ENCODE data around the gene PRF1.

Gene PRF1

DNA sequence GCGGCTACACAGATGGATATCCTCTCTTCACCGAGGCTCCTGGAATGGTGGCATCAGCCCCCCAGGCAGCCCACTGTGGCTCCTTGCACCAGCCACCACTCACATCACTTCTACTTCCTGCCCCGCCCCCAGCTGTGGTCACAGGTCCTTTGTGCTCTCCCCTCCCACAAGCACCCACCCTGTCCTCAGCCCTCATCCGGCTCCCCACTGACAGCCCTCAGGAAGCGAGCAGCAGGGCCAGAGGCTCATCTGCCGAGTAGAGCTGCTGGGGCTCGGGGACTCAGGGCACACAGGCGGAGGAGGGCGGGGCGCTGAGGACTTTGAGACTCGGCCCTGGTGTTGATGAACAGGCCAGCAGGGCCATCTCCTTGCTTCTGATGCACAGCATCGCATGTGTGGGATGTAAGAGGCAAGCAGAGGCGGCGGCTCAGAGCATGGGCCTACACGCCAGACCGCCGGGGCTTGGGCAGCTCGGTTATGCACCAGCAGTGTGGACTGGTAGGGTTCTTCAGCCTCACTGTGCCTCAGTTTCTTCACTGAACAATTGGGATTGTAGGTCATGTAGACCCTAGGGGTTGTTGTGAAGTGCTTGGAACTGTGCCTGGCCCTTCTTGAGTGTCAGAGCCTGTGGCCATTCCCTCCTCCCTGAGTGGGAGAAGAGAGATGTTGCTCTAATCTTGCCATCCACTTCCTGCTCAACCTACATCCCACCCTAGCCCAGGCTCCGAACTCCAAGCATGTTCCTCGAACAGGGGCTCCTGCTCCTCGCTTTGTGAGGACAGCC is at the start of gene PRF1:
Gene PRF1 (minus strand): TSS at position 77 of the 784 bp plus-strand sequence. CDS start 1,839 bp downstream, outside the sequence.
- no peak within 1 kb of the TSS for H3K4me3 ChIP-seq (ENCODE audit: control insufficient read depth, low read depth, low read length)
- DNase-seq (ENCODE audit: low read depth) = no peak
- TF ChIP-seq, protein P1, sequence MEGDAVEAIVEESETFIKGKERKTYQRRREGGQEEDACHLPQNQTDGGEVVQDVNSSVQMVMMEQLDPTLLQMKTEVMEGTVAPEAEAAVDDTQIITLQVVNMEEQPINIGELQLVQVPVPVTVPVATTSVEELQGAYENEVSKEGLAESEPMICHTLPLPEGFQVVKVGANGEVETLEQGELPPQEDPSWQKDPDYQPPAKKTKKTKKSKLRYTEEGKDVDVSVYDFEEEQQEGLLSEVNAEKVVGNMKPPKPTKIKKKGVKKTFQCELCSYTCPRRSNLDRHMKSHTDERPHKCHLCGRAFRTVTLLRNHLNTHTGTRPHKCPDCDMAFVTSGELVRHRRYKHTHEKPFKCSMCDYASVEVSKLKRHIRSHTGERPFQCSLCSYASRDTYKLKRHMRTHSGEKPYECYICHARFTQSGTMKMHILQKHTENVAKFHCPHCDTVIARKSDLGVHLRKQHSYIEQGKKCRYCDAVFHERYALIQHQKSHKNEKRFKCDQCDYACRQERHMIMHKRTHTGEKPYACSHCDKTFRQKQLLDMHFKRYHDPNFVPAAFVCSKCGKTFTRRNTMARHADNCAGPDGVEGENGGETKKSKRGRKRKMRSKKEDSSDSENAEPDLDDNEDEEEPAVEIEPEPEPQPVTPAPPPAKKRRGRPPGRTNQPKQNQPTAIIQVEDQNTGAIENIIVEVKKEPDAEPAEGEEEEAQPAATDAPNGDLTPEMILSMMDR (IDR thresholded peaks at IDR 0.05; ENCODE audit: control insufficient read depth, insufficient read depth, low read depth, low read length, missing control alignments) = no peak

GRCh38 chr10:70651661-70652060 is 49.1 kb upstream of the PRF1 start:
- no peak overlapping the region for H3K4me3 ChIP-seq (ENCODE audit: control insufficient read depth, low read depth, low read length)
- no peak for DNase-seq (ENCODE audit: low read depth)
- TF ChIP-seq, protein P1 (IDR thresholded peaks at IDR 0.05; ENCODE audit: control insufficient read depth, insufficient read depth, low read depth, low read length, missing control alignments) = no peak

DNA sequence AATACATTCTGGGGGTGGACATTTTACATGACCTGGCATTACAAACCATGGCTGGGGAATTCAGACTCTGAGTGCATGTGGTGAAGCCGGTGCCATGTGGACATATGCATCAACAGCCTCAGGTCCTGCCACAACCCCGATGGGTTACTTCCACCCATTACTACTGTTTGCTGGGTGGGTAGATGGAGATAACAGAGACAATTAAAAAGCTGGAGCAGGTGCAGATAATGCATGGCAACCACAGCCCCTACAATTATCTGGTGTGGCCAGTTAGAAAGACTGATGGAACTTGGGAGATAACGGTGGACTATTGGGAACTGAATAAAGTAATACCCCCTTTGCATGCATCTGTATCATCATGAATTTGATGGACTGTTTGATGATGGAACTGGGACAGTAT is 48.2 kb upstream of the PRF1 start:
- no peak for DNase-seq (ENCODE audit: low read depth)
- TF ChIP-seq, protein P1 (IDR thresholded peaks at IDR 0.05; ENCODE audit: control insufficient read depth, insufficient read depth, low read depth, low read length, missing control alignments) = no peak
- no peak overlapping the region for H3K4me3 ChIP-seq (ENCODE audit: control insufficient read depth, low read depth, low read length)

DNA sequence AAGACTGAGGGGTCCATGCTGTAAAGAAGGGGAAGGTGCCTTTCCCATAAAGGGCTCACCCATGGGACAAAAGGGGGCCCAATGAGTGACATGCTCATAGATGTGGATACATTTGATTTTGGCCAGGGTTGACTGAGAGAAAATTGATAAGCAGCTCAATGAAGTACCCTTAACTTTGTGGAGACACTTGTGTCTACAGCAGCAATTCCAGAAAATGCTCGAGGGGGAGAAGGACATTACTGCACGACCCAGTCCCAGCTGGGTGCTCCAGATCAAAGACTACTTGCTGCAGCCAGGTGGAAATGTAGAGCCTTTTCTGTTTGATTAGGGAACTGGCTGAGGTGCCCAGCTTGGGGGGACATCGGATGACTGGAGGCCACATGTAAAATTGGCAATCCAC is 47.6 kb upstream of the PRF1 start:
- H3K4me3 ChIP-seq (ENCODE audit: control insufficient read depth, low read depth, low read length) = no peak overlapping the region
- DNase-seq (ENCODE audit: low read depth) = no peak
- TF ChIP-seq, protein P1 (IDR thresholded peaks at IDR 0.05; ENCODE audit: control insufficient read depth, insufficient read depth, low read depth, low read length, missing control alignments) = no peak

DNA sequence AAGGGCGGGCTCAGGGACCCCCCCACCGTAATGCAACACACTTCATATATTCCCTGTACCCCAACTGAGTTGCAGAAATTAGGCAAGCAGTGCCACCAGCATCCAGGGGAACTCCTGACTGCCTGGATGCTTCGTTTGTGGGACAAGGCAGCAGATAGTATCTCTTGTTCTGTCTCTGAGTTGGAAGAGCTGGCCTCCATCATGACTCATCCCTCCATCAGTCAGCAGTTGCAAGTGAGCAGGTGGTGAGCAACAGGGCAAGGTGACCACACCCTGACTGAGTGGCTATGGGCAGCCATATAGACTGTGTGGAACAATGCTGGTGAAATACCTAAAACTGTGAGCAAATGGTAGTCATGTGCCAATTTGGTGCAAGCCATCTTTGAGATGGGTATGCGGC is 47.0 kb upstream of the PRF1 start:
- TF ChIP-seq, protein P1 (IDR thresholded peaks at IDR 0.05; ENCODE audit: control insufficient read depth, insufficient read depth, low read depth, low read length, missing control alignments) = no peak
- DNase-seq (ENCODE audit: low read depth) = no peak
- no peak overlapping the region for H3K4me3 ChIP-seq (ENCODE audit: control insufficient read depth, low read depth, low read length)

- no peak for DNase-seq (ENCODE audit: low read depth)
- TF ChIP-seq, protein P1 (IDR thresholded peaks at IDR 0.05; ENCODE audit: control insufficient read depth, insufficient read depth, low read depth, low read length, missing control alignments) = no peak
- H3K4me3 ChIP-seq (ENCODE audit: control insufficient read depth, low read depth, low read length) = no peak overlapping the region
Observed at GRCh38 chr10:70648427-70648826, 45.9 kb upstream of the PRF1 start.
